SK-N-MC (cell line): ENCODE results near the gene ACOXL.

Source experiments
- EZH2 ChIP-seq: fragments of 200-600 bp; sonication (generic); IDR thresholded peaks from one replicate; pipeline ENCODE4 v1.6.1; 2017; ENCODE audit warnings: antibody characterized with exemption
- FOXP2 ChIP-seq: optimal IDR thresholded peaks from 2 replicates; pipeline ENCODE3; 2011; ENCODE audit warnings: mild to moderate bottlenecking, moderate library complexity; ENCODE audit not compliant: insufficient read depth; ENCODE audit errors: extremely low read length, control extremely low read depth
- POLR2AphosphoS5 ChIP-seq: IDR thresholded peaks from 2 replicates; pipeline ENCODE4 v1.6.1; 2012; ENCODE audit warnings: mild to moderate bottlenecking, low read depth, low read length, borderline replicate concordance

- no peak for TF ChIP-seq POLR2AphosphoS5
- no peak for TF ChIP-seq FOXP2
- TF ChIP-seq EZH2 = no peak
Measured at GRCh38 chr2:110770959-110771431, 38.6 kb downstream of the ACOXL start.
